ENCODE results near the gene DIP2C.

DNA sequence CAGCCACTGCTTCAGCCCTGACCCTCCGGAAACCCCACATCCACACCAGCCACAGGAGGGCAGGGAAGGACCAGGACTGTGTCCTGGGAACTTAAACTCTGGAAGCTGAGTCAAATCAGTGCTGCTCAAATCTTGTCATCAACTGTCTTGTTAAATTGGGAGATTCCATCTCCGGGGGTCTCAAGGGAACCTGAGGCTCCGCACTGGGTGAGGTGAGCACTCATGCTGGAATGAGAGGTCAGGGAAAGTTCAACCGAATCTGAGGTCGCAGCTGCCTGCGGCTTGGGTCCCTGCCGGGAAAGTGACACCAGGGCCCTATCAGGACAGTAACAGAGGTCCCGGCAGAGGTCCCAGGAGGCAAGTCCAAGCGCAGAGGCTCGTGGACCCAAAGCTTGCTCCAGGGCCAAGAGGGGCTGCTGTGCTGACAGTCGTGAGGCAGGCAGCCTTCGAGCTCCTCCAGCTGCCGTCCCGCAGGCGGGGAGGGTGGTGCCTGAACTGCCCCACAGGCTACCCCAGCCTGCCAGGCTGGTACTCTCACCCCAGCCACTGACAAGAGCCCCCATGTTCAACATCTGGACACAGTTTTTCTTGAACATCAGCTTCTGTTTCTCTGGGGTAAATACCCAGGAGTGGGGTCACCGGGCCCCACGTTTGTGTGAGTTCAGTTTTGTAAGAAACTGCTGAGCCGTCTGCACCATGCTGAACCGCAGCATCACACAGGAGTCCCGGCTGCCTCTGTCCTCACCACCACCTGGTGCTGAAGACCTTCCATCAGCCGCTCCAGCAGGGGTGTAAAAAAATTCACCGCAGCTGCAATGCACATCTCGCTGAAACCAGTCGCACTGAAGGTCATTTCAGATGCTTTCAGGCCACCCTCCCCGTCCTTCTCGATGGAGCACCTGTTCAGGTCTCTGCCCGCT, 101.0 kb downstream of the DIP2C start:
- TF ChIP-seq POLR2A (IDR thresholded peaks at IDR 0.05) (no peak), POLR2AphosphoS5 (IDR thresholded peaks at IDR 0.05; ENCODE audit: insufficient read depth in 1 of 2, low read depth in 1 of 2) (peak in 1 of 2 donors; percentile 30)
- TF ChIP-seq, protein P1, sequence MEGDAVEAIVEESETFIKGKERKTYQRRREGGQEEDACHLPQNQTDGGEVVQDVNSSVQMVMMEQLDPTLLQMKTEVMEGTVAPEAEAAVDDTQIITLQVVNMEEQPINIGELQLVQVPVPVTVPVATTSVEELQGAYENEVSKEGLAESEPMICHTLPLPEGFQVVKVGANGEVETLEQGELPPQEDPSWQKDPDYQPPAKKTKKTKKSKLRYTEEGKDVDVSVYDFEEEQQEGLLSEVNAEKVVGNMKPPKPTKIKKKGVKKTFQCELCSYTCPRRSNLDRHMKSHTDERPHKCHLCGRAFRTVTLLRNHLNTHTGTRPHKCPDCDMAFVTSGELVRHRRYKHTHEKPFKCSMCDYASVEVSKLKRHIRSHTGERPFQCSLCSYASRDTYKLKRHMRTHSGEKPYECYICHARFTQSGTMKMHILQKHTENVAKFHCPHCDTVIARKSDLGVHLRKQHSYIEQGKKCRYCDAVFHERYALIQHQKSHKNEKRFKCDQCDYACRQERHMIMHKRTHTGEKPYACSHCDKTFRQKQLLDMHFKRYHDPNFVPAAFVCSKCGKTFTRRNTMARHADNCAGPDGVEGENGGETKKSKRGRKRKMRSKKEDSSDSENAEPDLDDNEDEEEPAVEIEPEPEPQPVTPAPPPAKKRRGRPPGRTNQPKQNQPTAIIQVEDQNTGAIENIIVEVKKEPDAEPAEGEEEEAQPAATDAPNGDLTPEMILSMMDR (IDR thresholded peaks at IDR 0.05): no peak
